GM10266 (cell line): ENCODE measurements around the gene MAN1C1.

Source experiments
- DNase-seq: peaks from one replicate; pipeline ENCODE4 v3.0.0; 2012; ENCODE audit errors: extremely low spot score
- TF ChIP-seq, protein P1 (sequence below): IDR thresholded peaks from 2 replicates; pipeline ENCODE4 v1.5.1; 2012; ENCODE audit warnings: mild to moderate bottlenecking, low read depth; ENCODE audit not compliant: control insufficient read depth, insufficient read depth; ENCODE audit errors: missing control alignments

MAN1C1 gene

DNA sequence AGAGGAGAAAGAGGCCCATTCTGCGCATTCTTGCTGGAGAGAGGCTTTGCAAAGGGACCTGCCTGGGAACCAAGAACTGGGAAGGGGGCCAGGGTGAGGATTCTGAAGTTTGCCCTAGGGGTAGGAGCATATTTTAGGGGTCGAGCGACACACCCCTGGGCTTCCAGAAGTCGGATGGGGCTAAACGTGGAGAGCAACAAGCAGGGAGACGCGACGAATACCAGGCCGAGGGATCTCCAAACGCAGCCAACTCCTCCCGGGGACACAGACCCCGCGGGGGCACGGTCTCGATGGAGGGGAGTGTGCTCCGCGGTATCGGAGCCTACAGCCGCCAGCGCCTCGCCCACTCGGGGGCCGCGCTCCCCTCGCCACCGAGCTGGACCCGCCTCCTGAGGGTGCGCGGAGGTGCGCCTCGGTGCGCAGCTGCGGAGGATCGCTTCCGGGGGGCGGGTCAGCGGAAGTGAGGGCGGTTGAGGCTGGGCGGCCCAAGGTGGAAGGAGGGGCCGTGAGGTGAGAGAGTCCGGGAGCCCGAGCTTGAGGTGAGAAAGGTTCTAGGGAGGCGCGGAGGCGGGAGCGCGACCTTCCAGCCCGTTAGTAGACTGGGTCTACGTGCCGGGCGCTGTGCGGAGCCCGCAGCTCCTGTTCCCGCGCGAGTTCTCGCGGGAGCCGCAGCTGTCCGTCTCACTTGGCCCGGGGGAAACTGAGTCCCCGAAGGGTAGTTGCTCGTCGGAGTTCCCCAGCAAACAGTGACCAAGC lies 203.1 kb downstream of the MAN1C1 start, which contains the start of gene MTFR1L:
Gene MTFR1L, plus strand, starts transcription at position 464 of the 756 bp plus-strand sequence. CDS start 3,151 bp downstream, outside the sequence.
- DNase-seq: peak; percentile 97
- TF ChIP-seq, protein P1, sequence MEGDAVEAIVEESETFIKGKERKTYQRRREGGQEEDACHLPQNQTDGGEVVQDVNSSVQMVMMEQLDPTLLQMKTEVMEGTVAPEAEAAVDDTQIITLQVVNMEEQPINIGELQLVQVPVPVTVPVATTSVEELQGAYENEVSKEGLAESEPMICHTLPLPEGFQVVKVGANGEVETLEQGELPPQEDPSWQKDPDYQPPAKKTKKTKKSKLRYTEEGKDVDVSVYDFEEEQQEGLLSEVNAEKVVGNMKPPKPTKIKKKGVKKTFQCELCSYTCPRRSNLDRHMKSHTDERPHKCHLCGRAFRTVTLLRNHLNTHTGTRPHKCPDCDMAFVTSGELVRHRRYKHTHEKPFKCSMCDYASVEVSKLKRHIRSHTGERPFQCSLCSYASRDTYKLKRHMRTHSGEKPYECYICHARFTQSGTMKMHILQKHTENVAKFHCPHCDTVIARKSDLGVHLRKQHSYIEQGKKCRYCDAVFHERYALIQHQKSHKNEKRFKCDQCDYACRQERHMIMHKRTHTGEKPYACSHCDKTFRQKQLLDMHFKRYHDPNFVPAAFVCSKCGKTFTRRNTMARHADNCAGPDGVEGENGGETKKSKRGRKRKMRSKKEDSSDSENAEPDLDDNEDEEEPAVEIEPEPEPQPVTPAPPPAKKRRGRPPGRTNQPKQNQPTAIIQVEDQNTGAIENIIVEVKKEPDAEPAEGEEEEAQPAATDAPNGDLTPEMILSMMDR: no peak

DNA sequence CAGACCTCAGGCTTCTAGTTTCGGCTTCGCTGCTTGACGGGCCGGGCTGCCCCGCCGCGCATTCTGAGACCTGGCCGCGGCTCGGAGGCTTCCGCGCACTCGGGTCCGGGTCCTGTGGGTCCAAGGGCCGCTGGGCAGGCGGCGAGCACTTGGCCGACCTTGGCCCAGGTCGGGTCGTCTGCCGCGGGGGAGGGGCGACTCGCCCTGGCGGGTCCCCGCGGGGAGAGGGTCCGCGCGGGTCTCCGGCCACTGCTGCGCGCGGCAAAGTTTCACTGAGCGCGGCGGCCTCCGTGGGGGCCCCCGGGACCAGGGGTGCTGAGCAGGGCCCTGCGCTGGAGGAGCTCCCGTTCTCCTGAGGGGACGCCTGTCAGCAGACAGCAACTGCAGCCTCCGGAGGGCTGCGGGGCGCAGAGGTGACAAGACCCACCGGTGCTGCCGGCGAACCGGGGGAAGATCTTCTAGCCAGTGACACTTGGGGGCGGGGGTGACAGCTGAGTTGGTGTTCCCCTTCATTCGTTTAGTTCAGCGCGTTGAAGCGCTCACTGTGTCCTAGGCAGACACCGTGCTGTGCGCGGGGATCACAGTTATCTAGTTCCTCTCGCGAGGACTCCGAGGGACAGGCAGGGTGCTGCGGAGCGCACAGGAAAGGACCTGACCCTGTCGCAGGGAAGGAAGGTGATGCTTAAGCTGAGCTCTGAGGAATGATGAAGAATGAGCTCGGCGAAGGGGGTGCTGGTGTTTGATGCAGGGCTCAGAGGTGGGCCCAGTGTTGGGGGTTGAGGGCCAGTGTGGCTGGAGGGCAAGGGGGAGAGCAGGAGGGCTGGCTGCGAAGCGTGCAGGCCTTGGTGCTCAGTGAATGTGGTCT lies 203.9 kb downstream of the MAN1C1 start:
- DNase-seq: peak; percentile 87
- TF ChIP-seq, protein P1: no peak

DNA sequence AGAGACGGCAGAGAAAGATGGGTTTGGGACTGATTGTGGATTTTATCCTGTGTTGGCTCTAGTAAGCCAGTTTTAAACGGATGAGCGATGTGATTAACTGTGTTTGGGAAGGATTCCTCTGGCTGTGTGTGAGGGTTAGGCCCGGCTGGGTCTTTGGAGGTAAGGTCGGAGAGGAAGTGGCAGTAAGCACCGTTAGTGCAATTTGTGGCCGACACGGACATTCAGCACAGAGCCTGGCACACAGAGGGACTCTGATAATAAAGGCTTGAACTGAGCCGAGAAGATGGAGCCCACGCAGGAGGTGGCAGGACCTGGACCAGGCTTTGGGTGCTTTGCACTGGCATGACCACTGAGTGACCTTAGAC lies 204.5 kb downstream of the MAN1C1 start:
- no peak for DNase-seq
- TF ChIP-seq, protein P1: no peak

DNA sequence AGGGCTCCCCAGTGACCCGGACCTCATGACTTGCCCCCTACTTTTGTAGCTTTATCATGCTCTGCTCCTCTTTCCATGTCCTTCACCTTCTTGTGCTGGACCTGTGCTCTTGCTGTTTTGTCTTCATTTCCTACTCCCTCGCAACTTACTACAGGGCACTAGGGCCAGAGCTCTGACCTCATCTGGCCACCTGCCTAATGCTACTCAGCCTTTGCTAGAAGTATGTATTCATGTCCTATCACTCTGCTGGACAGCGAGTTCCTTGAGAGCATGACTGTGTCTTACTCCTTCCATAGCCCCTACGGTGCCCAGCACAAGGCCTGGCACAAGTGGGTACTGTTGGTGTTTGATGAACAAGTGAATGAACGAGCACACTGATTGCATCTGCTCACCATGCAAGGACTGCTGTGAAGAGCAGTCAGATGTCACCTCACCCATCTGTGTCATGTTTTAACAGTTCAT lies 205.1 kb downstream of the MAN1C1 start:
- no peak for DNase-seq

DNA sequence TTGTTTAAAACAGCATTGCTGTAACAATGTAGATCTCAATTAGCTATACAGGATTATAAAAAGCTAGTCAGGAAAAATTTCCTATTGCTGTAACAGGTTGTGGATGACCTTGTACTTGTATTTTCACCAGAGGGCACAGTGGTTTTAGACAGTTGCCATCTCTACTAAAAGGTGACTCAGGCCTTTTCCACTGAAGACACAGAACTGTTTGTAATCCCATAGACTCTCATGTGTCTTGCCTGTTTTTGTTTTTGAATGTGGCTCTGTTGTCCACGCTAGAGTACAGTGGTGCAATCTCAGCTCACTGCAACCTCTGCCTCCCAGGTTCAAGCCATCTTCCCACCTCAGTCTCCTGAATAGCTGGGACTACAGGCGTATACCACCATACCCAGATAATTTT lies 209.0 kb downstream of the MAN1C1 start:
- no peak for DNase-seq
- TF ChIP-seq, protein P1: no peak

More for the DNA sequence above, 205.1 kb downstream of the MAN1C1 start:
- TF ChIP-seq, protein P1: no peak

DNA sequence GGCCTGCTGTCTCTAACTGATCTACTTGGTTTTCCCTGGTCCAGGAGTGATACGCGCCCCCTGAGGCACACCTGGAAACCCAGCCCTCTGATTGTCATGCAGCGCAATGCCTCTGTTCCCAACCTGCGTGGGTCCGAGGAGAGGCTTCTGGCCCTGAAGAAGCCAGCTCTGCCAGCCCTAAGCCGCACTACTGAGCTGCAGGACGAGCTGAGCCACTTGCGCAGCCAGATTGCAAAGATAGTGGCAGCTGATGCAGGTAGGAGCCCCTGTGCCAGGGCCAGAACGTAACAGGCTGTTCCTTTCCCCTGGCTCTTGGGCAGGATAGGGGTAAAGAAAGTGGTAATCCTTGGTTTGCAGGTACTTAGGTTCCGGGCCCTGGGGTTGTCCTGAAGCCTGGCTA lies 210.0 kb downstream of the MAN1C1 start:
- DNase-seq: no peak
- TF ChIP-seq, protein P1: no peak
